Panc1 (cell line): ENCODE data around the gene GNAI2. TPM values are rescaled to one million over a fixed set of nuclear protein-coding genes. Genes with fewer than 3 reads are reported as not detected.
A peak's percentile ranks its signal among the peaks of the same experiment; 100 is the strongest.

Experiments used
- ATAC-seq: fragments of 200-7000 bp; cut with Tn5 transposase; 2 replicates; pipeline ENCODE4 v1.9.1; 2020; ENCODE audit warnings: mild to moderate bottlenecking, moderate library complexity
- BruUV-seq: library from RNA; stranded (reverse); fragments of 400-500 nt; replicated peaks from 2 replicates; lab custom pipeline; 2021; lab: Mats Ljungman, UMichigan
- CTCF ChIA-PET: fragments of 300-600 bp; sonication (Branson Sonifier 250); formaldehyde crosslinking; loops from one replicate; lab custom pipeline; 2022; ENCODE audit warnings: antibody characterized with exemption; lab: Charles Lee
- POLR2A ChIA-PET: fragments of 300-600 bp; sonication (Branson Sonifier 250); formaldehyde crosslinking; loops from one replicate; lab custom pipeline; 2022; ENCODE audit warnings: antibody characterized with exemption; lab: Charles Lee
- DNase-seq: peaks from one replicate; pipeline ENCODE4 v3.0.0-alpha.2; 2010; ENCODE audit warnings: low read depth, low spot score
- H3K27ac ChIP-seq: 2 replicates; pipeline ENCODE4 v1.5.1; 2011; ENCODE audit warnings: mild to moderate bottlenecking, low read length, inconsistent platforms
- H3K27me3 ChIP-seq: fragments of 200-500 bp; sonication (Bioruptor generic); 2 replicates; pipeline ENCODE4 v1.6.0; 2014; ENCODE audit warnings: low read length, inconsistent platforms; ENCODE audit not compliant: control insufficient read depth, insufficient read depth
- H3K36me3 ChIP-seq: fragments of 200-500 bp; sonication (Bioruptor generic); 2 replicates; pipeline ENCODE4 v1.5.1; 2014; ENCODE audit warnings: inconsistent platforms, mild to moderate bottlenecking, low read length, moderate library complexity; ENCODE audit not compliant: control insufficient read depth, insufficient read depth
- H3K4me1 ChIP-seq: 2 replicates; pipeline ENCODE4 v1.5.1; 2011; ENCODE audit warnings: inconsistent platforms, mild to moderate bottlenecking, low read length, moderate library complexity; ENCODE audit not compliant: control insufficient read depth, insufficient read depth
- H3K4me3 ChIP-seq, 2 experiments: 2 replicates each; pipeline ENCODE4 v1.5.1; 2011 to 2012; ENCODE audit warnings: low read depth in 2 of 2, low read length in 2 of 2, mild to moderate bottlenecking in 2 of 2, inconsistent platforms in 1 of 2, moderate library complexity in 1 of 2
- H3K9me3 ChIP-seq: fragments of 200-500 bp; sonication (Bioruptor generic); 2 replicates; pipeline ENCODE4 v1.5.1; 2014; ENCODE audit warnings: low read depth, mild to moderate bottlenecking, inconsistent platforms, low read length, moderate library complexity; ENCODE audit not compliant: control insufficient read depth, insufficient read depth
- CTCF ChIP-seq: fragments of 450-650 bp; IDR thresholded peaks from 2 replicates; pipeline ENCODE4 v1.5.1; 2017; ENCODE audit warnings: mild to moderate bottlenecking
- POLR2AphosphoS5 ChIP-seq: IDR thresholded peaks from 2 replicates; pipeline ENCODE4 v1.6.1; 2012; ENCODE audit warnings: mild to moderate bottlenecking, low read depth, low read length, moderate library complexity
- REST ChIP-seq, 2 experiments: IDR thresholded peaks; 2 replicates each; pipeline ENCODE4 v1.6.1; 2011 to 2012; ENCODE audit warnings: low read depth in 2 of 2, control low read depth in 1 of 2, low read length in 1 of 2, mild to moderate bottlenecking in 1 of 2, moderate library complexity in 1 of 2; ENCODE audit not compliant: insufficient read depth in 1 of 2
- SIN3A ChIP-seq: IDR thresholded peaks from 2 replicates; pipeline ENCODE4 v1.6.1; 2012; ENCODE audit warnings: low read depth, mild to moderate bottlenecking, low read length, moderate library complexity, borderline replicate concordance; ENCODE audit not compliant: insufficient read depth
- TCF7L2 ChIP-seq: IDR thresholded peaks from 2 replicates; pipeline ENCODE4 v1.6.1; 2011; ENCODE audit warnings: mild to moderate bottlenecking, low read depth, low read length, inconsistent platforms
- in situ Hi-C: cut with HindIII; loops from 2 replicates; pipeline ENCODE4 v1.10.0; 2016; ENCODE audit warnings: low sequenced_read_pairs, low pct_unique_long_range_greater_than_20kb
- intact Hi-C: fragments of 100-400 bp; cut with micrococcal nuclease; formaldehyde crosslinking; loops from one replicate; pipeline ENCODE4 v1.10.0; 2022; ENCODE audit not compliant: unreplicated experiment
- total RNA-seq: library from RNA; stranded (reverse); gene quantifications from one replicate; pipeline ENCODE4 v1.2.1, GENCODE V29; 2021; ENCODE audit not compliant: unreplicated experiment

Gene GNAI2
- total RNA-seq, 1 experiment from 2014 or later, result 170 TPM

DNA sequence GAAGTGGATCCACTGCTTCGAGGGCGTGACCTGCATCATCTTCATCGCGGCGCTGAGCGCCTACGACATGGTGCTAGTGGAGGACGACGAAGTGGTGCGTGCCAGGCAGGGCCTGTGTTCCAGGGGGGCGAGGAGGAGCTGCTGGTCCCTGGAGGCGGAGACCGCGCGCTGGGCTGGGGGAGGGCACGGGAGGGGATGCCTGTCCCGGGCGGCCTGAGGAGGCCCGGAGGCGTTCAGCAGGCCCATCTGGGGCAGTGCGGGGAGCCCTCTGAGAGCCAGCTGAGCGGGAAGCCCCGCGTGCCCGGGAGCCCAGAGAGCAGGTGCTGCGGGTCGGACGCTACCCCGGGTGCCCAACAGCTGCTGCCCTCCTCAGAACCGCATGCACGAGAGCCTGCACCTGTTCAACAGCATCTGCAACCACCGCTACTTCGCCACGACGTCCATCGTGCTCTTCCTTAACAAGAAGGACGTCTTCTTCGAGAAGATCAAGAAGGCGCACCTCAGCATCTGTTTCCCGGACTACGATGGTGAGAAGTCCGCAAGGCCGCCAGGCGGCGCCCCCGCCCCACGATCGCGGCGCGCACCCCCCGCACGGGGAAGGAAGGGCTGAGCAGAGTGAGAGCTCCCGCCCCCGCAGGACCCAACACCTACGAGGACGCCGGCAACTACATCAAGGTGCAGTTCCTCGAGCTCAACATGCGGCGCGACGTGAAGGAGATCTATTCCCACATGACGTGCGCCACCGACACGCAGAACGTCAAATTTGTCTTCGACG, 41.7 kb upstream of the GNAI2 start:
- H3K27ac ChIP-seq, result no peak overlapping the region
- POLR2A ChIA-PET, result no interaction called here
- in situ Hi-C loops (no loop called here), intact Hi-C loops (loop anchor here (10.0 kb wide), 1 partner anchor 70 kb away; the partner anchor contains the start of gene SEMA3B)
- DNase-seq, result no peak
- no peaks in the 10 kb centered on the region for H3K9me3 ChIP-seq
- ATAC-seq, result peak; percentile 80
- no peak overlapping the region for H3K4me3 ChIP-seq
- TF ChIP-seq TCF7L2, result no peak
- TF ChIP-seq CTCF, result peak; percentile 88
- no peaks in the 10 kb centered on the region for H3K27me3 ChIP-seq
- CTCF ChIA-PET, result interaction anchor here (0.6 to 2.8 kb wide), 4 partner anchors 22 to 153 kb away, joined by 4 to 39 read pairs (median 10); no protein-coding TSS in a partner anchor
- no TSS peak for BruUV-seq
- no peaks in the 10 kb centered on the region for H3K36me3 ChIP-seq
- H3K4me1 ChIP-seq, result peaks cover 15% of the 10 kb centered on the region

GRCh38 chr3:50194903-50195500, 41.0 kb upstream of the GNAI2 start:
- in situ Hi-C loops (no loop called here), intact Hi-C loops (loop anchor here (1.0 to 10.0 kb wide), 2 partner anchors 30 to 70 kb away; partner anchors contain the start of gene SEMA3B)
- DNase-seq (no peak), ATAC-seq (peak; percentile 35)
- Histone ChIP-seq H3K9me3 (no peaks in the 10 kb centered on the region), H3K27ac (no peak overlapping the region), H3K36me3 (no peaks in the 10 kb centered on the region), H3K4me3 (no peak overlapping the region), H3K4me1 (peaks cover 9% of the 10 kb centered on the region), H3K27me3 (no peaks in the 10 kb centered on the region)
- CTCF ChIA-PET, result interaction anchor here (0.6 to 2.8 kb wide), 6 partner anchors 18 to 152 kb away, joined by 4 to 39 read pairs (median 8); no protein-coding TSS in a partner anchor
- TF ChIP-seq SIN3A (no peak), CTCF (no peak), TCF7L2 (no peak), REST (IDR thresholded peaks at IDR 0.05; ENCODE audit: insufficient read depth in 1 of 2, low read depth in 2 of 2, low read length in 1 of 2) (no peak), POLR2AphosphoS5 (no peak)
- POLR2A ChIA-PET, result no interaction called here
- no TSS peak for BruUV-seq
